Activated CD8-positive, alpha-beta memory T cell treated with anti-CD3 and anti-CD28 coated beads, Interleukin-2, amount 10 ng/mL, durations not matched to agents 7 days and 5 days (primary cell): ENCODE results near the gene TPCN1. TPM values are rescaled to one million over a fixed set of nuclear protein-coding genes. Genes with fewer than 3 reads are reported as not detected.

ENCODE experiments used
- ATAC-seq: fragments of 150-1000 bp; cut with Tn5 transposase; one replicate; pipeline ENCODE4 v1.10.0; 2021; ENCODE audit warnings: moderate library complexity
- CTCF ChIA-PET: fragments of 350-600 bp; sonication (Branson Sonifier 250); formaldehyde crosslinking; loops from one replicate; lab custom pipeline; 2021; ENCODE audit warnings: antibody characterized with exemption; lab: Charles Lee
- DNase-seq: peaks from one replicate; pipeline ENCODE4 v3.0.0-alpha.2; 2020
- H3K27ac Mint-ChIP-seq: one replicate; pipeline ENCODE4 v1.8.0; 2021; ENCODE audit warnings: mild to moderate bottlenecking, mixed read lengths
- H3K27me3 Mint-ChIP-seq: one replicate; pipeline ENCODE4 v1.8.0; 2021; ENCODE audit warnings: mixed read lengths
- H3K36me3 Mint-ChIP-seq: one replicate; pipeline ENCODE4 v1.8.0; 2021; ENCODE audit warnings: mild to moderate bottlenecking, mixed read lengths
- H3K4me1 Mint-ChIP-seq: one replicate; pipeline ENCODE4 v1.8.0; 2021; ENCODE audit warnings: mixed read lengths
- H3K4me3 Mint-ChIP-seq: one replicate; pipeline ENCODE4 v1.8.0; 2021; ENCODE audit warnings: mild to moderate bottlenecking, moderate library complexity, mixed read lengths
- H3K9me3 Mint-ChIP-seq: one replicate; pipeline ENCODE4 v1.8.0; 2022; ENCODE audit warnings: low read depth, mixed read lengths
- total RNA-seq, 2 experiments: library from RNA; stranded (reverse); gene quantifications; one replicate each; pipeline ENCODE4 v1.2.3, GENCODE V29; 2021

The TPCN1 gene
- total RNA-seq, 2 experiments from 2014 or later: 21.4 to 23.3 TPM

DNA sequence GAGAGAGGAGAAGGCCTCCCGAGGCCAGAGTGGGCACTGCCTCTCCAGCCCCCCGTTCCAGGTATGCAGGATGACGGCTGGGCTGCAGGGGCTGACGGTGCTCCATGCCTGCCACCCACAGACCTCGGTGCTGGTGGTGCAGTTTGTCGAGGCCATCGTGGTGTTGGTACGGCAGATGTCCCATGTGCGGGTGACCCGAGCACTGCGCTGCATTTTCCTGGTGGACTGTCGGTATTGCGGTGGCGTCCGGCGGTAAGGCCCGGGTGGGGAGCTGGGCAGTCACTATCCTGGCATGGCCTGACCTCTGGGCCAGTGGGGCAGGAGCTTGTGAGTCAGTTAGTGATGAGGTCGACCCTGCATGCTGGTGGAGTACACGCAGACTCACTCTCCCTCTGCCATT, 47.4 kb downstream of the TPCN1 start:
- Mint-ChIP-seq H3K27ac (no peak overlapping the region), H3K4me1 (peaks cover 9% of the 10 kb centered on the region), H3K4me3 (no peak overlapping the region), H3K9me3 (no peaks in the 10 kb centered on the region), H3K27me3 (no peaks in the 10 kb centered on the region), H3K36me3 (peaks cover 20% of the 10 kb centered on the region)
- CTCF ChIA-PET: interaction anchor here (1.0 kb wide), 1 partner anchor 82 kb away, joined by 3 read pairs; no protein-coding TSS in a partner anchor
- DNase-seq (no peak), ATAC-seq (no peak)

DNA sequence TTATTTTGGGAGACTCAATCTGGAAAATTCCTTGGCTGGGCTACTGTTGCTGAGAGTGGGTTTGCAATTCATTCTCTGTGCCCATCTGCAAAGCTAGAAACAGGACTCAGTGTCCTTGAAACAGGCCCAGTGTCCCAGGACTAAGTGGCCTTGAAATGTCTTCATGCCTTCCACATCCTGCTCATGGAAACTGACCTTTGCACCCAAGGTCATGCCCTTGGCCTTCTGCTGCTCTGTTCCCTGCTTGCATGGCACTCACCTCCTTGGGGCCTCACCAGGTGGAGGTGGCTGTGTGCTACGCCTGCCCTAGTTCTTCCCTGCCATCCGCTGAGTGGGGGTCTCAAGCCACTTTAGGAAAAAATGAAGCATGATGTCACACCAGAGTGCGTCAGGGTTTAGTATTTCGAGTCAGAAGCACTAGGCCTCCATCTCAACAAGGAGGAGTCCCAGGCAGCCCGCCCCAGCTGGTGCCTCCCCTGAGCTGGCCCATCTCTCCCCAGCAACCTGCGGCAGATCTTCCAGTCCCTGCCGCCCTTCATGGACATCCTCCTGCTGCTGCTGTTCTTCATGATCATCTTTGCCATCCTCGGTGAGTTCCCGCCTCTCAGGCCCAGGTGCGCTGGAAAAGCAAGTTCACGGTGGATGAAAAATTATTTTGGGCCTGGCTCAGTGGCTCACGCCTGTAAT, 48.1 kb downstream of the TPCN1 start:
- Mint-ChIP-seq H3K4me1 (peaks cover under 1% of the 10 kb centered on the region), H3K9me3 (no peaks in the 10 kb centered on the region), H3K27me3 (no peaks in the 10 kb centered on the region), H3K27ac (no peak overlapping the region), H3K4me3 (no peak overlapping the region), H3K36me3 (peaks cover 15% of the 10 kb centered on the region)
- DNase-seq (no peak), ATAC-seq (no peak)
- CTCF ChIA-PET: interaction anchor here (1.0 kb wide), 1 partner anchor 83 kb away, joined by 3 read pairs; no protein-coding TSS in a partner anchor

DNA sequence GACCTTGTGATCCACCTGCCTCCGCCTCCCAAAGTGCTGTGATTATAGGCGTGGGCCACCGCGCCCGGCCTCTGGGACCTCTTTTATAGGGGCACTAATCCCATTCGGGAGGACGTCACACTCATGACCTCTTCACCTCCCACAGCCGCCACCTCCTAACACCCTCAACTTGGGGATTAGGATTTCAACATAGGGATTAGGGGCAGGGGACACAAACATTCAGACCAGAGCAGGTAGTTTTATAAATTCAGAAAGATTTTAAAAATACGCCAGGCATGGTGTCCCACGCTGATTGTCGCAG, 49.4 kb downstream of the TPCN1 start:
- H3K4me1 Mint-ChIP-seq: no peaks in the 10 kb centered on the region
- H3K4me3 Mint-ChIP-seq: no peak overlapping the region
- H3K36me3 Mint-ChIP-seq: peaks cover 11% of the 10 kb centered on the region
- CTCF ChIA-PET: interaction anchor here (0.7 kb wide), 1 partner anchor 52 kb away, joined by 3 read pairs; no protein-coding TSS in a partner anchor
- no peak overlapping the region for H3K27ac Mint-ChIP-seq
- no peaks in the 10 kb centered on the region for H3K27me3 Mint-ChIP-seq
- no peak for DNase-seq
- ATAC-seq: no peak
- H3K9me3 Mint-ChIP-seq: no peaks in the 10 kb centered on the region

DNA sequence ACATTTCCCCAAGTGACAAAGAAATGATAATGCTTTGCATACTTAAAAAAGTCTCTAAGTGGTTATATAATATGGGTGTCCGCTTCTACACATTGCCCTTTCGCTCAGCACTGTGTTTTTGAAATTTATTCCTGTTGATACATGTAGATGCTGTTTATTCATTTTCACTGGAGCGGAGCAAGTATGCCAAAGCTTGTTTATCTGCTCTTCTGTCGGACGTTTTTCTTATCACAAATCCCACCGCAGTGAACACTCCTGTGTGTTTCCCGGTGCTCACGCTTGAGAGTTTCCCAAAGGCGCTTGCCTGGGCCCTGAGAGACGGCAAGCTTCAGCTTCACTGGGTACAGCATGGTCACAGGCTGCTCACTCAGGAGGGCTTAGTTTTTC, 50.2 kb downstream of the TPCN1 start:
- no peak overlapping the region for H3K27ac Mint-ChIP-seq
- DNase-seq (no peak), ATAC-seq (no peak)
- CTCF ChIA-PET: no interaction called here
- H3K4me3 Mint-ChIP-seq: no peak overlapping the region
- H3K27me3 Mint-ChIP-seq: no peaks in the 10 kb centered on the region
- H3K4me1 Mint-ChIP-seq: no peaks in the 10 kb centered on the region
- peaks cover 5% of the 10 kb centered on the region for H3K36me3 Mint-ChIP-seq
- H3K9me3 Mint-ChIP-seq: no peaks in the 10 kb centered on the region

DNA sequence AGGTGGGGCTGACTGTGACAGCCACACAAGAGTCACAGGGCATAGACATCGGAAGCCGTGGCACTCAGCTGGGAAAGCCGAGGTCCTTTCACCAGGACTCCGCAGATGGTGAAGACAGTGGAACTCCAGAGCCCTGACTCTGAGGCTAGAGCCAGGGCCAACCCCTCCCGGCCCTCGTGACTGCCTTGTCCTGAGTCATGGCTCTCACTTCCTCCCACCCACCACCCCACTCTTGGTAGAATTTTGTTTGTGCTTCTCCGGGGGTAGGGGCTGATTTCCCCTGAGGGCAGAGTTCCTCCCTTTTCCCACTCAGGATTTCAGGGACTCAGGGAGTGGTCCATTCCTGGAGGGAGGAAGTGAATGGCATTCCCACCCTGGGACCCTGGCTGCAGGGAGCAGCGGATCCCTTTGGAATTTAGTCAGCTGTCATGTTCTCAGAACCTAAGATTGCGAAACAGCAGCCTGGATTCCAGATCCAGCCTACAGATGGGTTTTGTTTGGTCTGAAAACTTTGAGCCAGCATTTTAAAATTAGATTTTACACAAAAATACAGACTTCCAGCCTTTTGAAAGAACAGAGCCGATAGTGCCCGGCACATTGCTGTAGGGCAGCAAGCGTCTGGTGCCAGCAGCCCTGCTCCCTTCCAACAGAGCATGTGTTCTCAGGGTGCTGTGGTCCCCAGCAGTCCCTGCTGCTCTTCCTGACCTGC, 50.7 kb downstream of the TPCN1 start:
- Mint-ChIP-seq H3K9me3 (no peaks in the 10 kb centered on the region), H3K4me1 (no peaks in the 10 kb centered on the region), H3K4me3 (no peak overlapping the region), H3K36me3 (peaks cover 2% of the 10 kb centered on the region), H3K27me3 (no peaks in the 10 kb centered on the region), H3K27ac (no peak overlapping the region)
- no peak for ATAC-seq
- DNase-seq: no peak
- CTCF ChIA-PET: no interaction called here

DNA sequence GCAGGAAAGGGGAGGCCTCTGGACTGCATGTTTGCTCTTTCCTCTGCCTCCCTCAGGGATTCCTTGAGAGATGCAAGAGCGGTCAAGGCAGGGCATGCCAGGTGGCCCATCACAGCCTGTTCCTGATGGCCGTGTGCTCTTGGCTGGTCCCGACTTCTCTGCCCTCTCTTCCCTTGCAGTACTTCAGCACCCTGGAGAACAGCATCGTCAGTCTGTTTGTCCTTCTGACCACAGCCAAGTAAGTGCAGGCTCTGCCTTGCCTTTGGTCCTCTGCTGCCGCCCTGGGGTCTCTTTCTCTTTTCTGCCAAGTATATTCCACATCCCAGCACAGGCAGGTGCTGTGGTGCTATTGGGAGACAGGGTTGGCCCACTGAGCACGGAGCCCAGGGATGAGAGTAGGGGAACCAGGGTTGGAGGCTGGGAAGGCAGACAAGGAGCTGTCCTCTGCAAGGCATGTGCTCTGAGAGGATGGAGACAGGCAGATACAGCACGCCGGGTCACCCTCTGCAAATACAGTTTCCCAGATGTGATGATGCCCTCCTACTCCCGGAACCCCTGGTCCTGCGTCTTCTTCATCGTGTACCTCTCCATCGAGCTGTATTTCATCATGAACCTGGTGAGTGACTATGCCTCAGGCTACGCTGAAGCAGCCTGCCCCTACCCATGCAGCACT, 51.9 kb downstream of the TPCN1 start:
- H3K27me3 Mint-ChIP-seq: no peaks in the 10 kb centered on the region
- H3K36me3 Mint-ChIP-seq: peaks cover 1% of the 10 kb centered on the region
- DNase-seq: no peak
- CTCF ChIA-PET: no interaction called here
- H3K9me3 Mint-ChIP-seq: no peaks in the 10 kb centered on the region
- no peak overlapping the region for H3K27ac Mint-ChIP-seq
- ATAC-seq: no peak
- H3K4me1 Mint-ChIP-seq: no peaks in the 10 kb centered on the region
- H3K4me3 Mint-ChIP-seq: no peak overlapping the region

DNA sequence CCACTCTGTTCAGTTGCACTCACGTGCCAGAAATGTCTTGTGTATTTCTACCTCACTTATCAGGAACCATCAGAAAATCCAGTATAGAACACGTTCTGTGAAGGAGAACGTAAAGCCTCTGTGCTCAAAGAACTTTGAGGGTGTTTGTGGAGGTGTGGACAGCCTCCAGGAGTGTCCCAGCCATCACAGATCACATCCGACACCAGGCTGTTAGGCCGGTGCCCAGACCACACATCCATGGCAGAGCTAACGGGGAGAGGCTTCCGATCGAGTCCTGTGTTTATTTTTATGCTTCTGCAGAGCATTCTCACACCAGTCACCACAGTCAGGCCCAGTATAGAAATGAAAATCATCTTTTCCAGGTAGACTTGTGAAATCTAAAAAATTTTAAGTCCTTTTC, 53.6 kb downstream of the TPCN1 start:
- DNase-seq (no peak), ATAC-seq (no peak)
- Mint-ChIP-seq H3K9me3 (no peaks in the 10 kb centered on the region), H3K36me3 (peaks cover 1% of the 10 kb centered on the region), H3K27me3 (no peaks in the 10 kb centered on the region), H3K4me3 (no peak overlapping the region), H3K4me1 (no peaks in the 10 kb centered on the region), H3K27ac (no peak overlapping the region)
- CTCF ChIA-PET: no interaction called here

DNA sequence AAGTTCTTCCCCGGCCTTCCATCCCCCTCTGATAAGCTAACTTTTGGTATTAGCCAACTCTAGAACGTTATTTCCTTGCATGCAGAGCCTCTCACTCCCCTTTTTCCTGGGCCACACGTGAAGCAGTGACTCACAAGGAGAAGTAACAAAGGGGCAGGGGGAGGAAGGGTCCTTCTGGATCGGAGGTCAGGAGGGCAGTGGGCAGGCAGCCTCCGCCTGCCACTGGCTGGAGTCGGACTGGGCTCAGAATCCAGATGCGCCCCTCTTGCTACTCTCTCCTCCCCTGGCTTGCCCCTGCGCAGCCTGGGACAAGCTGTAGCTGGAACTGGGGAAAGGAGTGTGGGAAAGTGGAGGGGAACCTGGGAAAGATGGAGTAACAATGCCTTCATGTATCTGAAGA, 55.0 kb downstream of the TPCN1 start:
- Mint-ChIP-seq H3K36me3 (peaks cover 1% of the 10 kb centered on the region), H3K9me3 (no peaks in the 10 kb centered on the region), H3K4me1 (peaks cover 3% of the 10 kb centered on the region), H3K4me3 (no peak overlapping the region), H3K27ac (no peak overlapping the region), H3K27me3 (no peaks in the 10 kb centered on the region)
- ATAC-seq: no peak
- DNase-seq: no peak
- CTCF ChIA-PET: no interaction called here

DNA sequence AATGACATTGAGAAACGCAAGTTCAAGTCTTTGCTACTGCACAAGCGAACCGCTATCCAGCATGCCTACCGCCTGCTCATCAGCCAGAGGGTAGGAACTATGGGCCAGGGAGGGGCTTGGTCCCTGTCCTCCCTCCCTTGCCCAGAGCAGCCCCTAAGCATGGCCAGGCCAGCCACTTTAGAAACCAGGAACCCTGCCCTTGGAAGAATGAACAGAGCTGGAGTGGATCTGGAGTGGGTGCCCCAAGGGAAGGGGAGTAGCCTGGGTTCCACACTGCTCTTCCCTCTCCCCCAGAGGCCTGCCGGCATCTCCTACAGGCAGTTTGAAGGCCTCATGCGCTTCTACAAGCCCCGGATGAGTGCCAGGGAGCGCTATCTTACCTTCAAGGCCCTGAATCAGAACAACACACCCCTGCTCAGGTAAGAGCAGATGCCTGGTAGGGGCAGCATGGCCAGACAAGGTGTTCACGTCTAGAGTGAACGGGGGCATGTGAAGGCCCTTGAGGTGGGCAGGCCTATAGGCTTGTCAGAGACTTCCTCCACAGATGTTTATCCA, 55.8 kb downstream of the TPCN1 start:
- H3K27ac Mint-ChIP-seq: no peak overlapping the region
- DNase-seq: no peak
- no peak for ATAC-seq
- H3K4me3 Mint-ChIP-seq: no peak overlapping the region
- CTCF ChIA-PET: no interaction called here
- no peaks in the 10 kb centered on the region for H3K27me3 Mint-ChIP-seq
- H3K4me1 Mint-ChIP-seq: peaks cover 3% of the 10 kb centered on the region
- H3K36me3 Mint-ChIP-seq: peaks cover 1% of the 10 kb centered on the region
- H3K9me3 Mint-ChIP-seq: no peaks in the 10 kb centered on the region

DNA sequence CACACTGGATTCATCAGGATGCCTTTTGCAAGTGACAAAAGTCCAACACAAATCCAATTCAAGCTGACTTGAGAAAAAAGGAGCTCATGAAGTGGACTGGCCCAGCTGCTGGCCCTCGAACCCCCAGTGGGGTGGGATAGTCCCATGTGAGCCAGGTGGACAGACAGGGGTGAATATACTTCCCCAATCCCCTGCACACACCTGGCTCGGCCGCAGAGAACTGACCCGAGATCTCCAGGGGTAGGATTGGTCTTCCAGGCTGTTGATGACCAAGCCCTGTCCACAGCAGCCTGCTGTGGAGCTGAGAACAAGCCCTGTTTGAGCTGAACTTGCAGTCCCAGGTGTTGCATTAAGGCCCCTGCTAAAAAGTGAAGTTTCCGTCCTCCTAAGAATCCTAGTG, 56.2 kb downstream of the TPCN1 start:
- no peaks in the 10 kb centered on the region for H3K36me3 Mint-ChIP-seq

DNA sequence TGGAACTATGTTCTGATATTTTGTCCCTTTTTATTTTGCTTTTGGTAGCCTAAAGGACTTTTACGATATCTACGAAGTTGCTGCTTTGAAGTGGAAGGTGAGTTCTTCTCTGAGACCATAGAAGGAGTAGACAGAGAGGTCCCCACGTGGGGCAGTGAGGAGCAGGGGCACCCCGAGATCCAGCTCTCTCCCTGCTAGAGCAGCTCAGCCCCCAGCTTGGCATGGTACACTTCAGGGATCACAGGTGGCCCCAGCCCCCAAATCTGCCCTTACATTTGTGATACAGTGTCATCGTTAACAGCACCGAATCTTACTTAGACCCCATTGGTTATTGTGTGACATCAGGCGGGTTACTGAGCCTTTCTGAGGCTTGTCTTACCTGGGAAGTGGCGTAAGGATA, 56.9 kb downstream of the TPCN1 start:
- ATAC-seq (no peak), DNase-seq (no peak)
- CTCF ChIA-PET: no interaction called here
- Mint-ChIP-seq H3K27ac (no peak overlapping the region), H3K4me1 (peaks cover 3% of the 10 kb centered on the region), H3K9me3 (no peaks in the 10 kb centered on the region), H3K4me3 (no peak overlapping the region), H3K27me3 (no peaks in the 10 kb centered on the region), H3K36me3 (no peaks in the 10 kb centered on the region)

More for the DNA sequence above, 56.2 kb downstream of the TPCN1 start:
- H3K27me3 Mint-ChIP-seq: no peaks in the 10 kb centered on the region
- no peak overlapping the region for H3K4me3 Mint-ChIP-seq
- no peak overlapping the region for H3K27ac Mint-ChIP-seq
- H3K4me1 Mint-ChIP-seq: peaks cover 3% of the 10 kb centered on the region
- H3K9me3 Mint-ChIP-seq: no peaks in the 10 kb centered on the region
- no peak for DNase-seq
- CTCF ChIA-PET: no interaction called here
- ATAC-seq: no peak

DNA sequence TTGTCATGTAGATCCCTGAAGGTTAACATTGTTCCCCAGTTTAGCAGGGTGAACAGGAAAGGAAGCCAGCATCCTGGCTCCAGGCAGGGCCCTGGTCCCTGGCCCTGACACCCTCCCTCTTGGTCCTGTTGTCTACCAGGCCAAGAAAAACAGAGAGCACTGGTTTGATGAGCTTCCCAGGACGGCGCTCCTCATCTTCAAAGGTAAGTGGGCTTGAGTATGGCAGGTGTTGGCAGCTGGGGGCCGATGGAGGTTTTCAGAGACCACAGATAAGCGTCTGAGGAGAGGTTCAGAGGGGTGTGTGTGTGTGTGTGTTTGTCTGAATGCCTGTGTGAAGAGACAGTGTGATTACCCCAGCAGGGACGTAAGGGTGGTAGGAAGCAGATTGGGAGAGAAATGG, 57.4 kb downstream of the TPCN1 start:
- no peak overlapping the region for H3K4me3 Mint-ChIP-seq
- no peaks in the 10 kb centered on the region for H3K36me3 Mint-ChIP-seq
- no peaks in the 10 kb centered on the region for H3K9me3 Mint-ChIP-seq
- ATAC-seq: no peak
- no peak overlapping the region for H3K27ac Mint-ChIP-seq
- CTCF ChIA-PET: no interaction called here
- no peaks in the 10 kb centered on the region for H3K27me3 Mint-ChIP-seq
- no peak for DNase-seq
- H3K4me1 Mint-ChIP-seq: peaks cover 3% of the 10 kb centered on the region

DNA sequence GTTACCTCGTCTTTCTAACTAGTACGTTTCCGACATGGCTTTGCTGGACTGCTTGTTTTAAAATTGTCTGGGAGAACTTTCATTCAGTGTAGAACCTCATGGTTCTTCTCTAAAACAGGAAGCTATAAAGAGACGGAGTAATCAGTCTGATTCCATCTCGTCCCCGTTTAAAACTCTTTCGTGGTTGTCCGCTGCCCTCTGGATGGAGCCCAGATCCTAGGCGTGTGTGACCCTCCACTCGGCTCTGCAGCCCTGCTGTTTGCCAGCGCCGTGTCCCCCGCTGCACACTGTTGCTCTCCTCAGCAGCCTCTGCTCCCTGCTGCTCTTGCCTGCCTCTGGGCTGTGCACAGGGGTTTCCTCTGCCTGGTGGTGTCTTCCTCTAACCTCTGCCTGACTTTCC, 63.5 kb downstream of the TPCN1 start:
- Mint-ChIP-seq H3K36me3 (peaks cover 2% of the 10 kb centered on the region), H3K27ac (no peak overlapping the region), H3K4me3 (no peak overlapping the region), H3K9me3 (no peaks in the 10 kb centered on the region), H3K4me1 (peaks cover 6% of the 10 kb centered on the region), H3K27me3 (no peaks in the 10 kb centered on the region)
- no peak for ATAC-seq
- CTCF ChIA-PET: no interaction called here
- no peak for DNase-seq
